Glutamatergic neuron (in vitro differentiated cells): ENCODE data around the gene NLRP3. TPM values are rescaled to one million over a fixed set of nuclear protein-coding genes. Genes with fewer than 3 reads are reported as not detected.

Experiments used
- DNase-seq: peaks from one replicate; pipeline ENCODE4 v3.0.0; 2022
- H3K27ac Mint-ChIP-seq: one replicate; pipeline ENCODE4 v1.8.0; 2020; ENCODE audit warnings: mild to moderate bottlenecking, mixed read lengths, inconsistent platforms; ENCODE audit not compliant: unreplicated experiment
- H3K27me3 Mint-ChIP-seq: one replicate; pipeline ENCODE4 v1.8.0; 2020; ENCODE audit warnings: mild to moderate bottlenecking, moderate library complexity, mixed read lengths, inconsistent platforms; ENCODE audit not compliant: unreplicated experiment
- H3K36me3 Mint-ChIP-seq: one replicate; pipeline ENCODE4 v1.8.0; 2020; ENCODE audit warnings: mild to moderate bottlenecking, mixed read lengths, inconsistent platforms; ENCODE audit not compliant: unreplicated experiment
- H3K4me1 Mint-ChIP-seq: one replicate; pipeline ENCODE4 v1.8.0; 2020; ENCODE audit warnings: mild to moderate bottlenecking, low read depth, mixed read lengths, inconsistent platforms; ENCODE audit not compliant: unreplicated experiment
- H3K4me3 Mint-ChIP-seq: one replicate; pipeline ENCODE4 v1.8.0; 2020; ENCODE audit warnings: mild to moderate bottlenecking, mixed read lengths, inconsistent platforms; ENCODE audit not compliant: unreplicated experiment
- H3K9me3 Mint-ChIP-seq: one replicate; pipeline ENCODE4 v1.8.0; 2020; ENCODE audit warnings: mild to moderate bottlenecking, moderate library complexity, mixed read lengths, inconsistent platforms; ENCODE audit not compliant: unreplicated experiment
- total RNA-seq: library from RNA; stranded (reverse); fragmentation: NEBNext Ultra II Directional; extraction: Animal tissue kit (Norgen Biotek cat#: 25700); gene quantifications from one replicate; pipeline ENCODE4 v1.2.1, GENCODE V29; 2021; ENCODE audit not compliant: unreplicated experiment
- TF ChIP-seq, protein P1 (sequence below): fragments of 200-600 bp; sonication (generic); IDR thresholded peaks from one replicate; pipeline ENCODE4 v1.5.0; 2021; ENCODE audit not compliant: partially characterized antibody, unreplicated experiment

Gene NLRP3
- total RNA-seq, 1 donor from 2014 or later, result not detected

DNA sequence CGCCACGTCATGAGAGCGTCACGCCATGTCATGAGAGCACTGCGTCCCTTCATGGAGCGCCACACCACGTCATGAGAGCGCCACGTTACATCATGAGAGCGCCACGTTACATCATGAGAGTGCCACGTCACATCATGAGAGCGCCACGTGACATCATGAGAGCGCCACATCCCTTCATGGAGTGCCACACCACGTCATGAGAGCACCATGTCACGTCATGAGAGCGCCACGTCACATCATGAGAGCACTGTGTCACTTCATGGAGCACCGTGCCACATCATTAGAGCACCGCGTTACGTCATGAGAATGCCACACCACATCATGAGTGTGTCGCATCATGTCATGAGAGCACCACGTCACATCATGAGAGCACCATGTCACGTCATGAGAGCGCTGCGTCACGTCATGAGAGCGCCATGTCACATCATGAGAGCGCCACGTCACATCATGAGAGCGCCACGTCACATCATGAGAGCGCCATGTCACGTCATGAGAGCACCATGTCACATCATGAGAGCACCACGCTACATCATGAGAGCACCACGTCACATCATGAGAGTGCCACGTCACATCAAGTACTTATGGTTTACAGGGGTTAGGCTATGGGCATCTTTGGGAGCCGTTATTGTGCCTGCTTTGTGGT lies 9.8 kb upstream of the NLRP3 start:
- Mint-ChIP-seq H3K36me3 (no peaks in the 10 kb centered on the region), H3K27ac (no peak overlapping the region), H3K4me1 (peaks cover 9% of the 10 kb centered on the region), H3K27me3 (peaks cover 2% of the 10 kb centered on the region), H3K9me3 (peaks cover 12% of the 10 kb centered on the region), H3K4me3 (no peak overlapping the region)
- TF ChIP-seq, protein P1, sequence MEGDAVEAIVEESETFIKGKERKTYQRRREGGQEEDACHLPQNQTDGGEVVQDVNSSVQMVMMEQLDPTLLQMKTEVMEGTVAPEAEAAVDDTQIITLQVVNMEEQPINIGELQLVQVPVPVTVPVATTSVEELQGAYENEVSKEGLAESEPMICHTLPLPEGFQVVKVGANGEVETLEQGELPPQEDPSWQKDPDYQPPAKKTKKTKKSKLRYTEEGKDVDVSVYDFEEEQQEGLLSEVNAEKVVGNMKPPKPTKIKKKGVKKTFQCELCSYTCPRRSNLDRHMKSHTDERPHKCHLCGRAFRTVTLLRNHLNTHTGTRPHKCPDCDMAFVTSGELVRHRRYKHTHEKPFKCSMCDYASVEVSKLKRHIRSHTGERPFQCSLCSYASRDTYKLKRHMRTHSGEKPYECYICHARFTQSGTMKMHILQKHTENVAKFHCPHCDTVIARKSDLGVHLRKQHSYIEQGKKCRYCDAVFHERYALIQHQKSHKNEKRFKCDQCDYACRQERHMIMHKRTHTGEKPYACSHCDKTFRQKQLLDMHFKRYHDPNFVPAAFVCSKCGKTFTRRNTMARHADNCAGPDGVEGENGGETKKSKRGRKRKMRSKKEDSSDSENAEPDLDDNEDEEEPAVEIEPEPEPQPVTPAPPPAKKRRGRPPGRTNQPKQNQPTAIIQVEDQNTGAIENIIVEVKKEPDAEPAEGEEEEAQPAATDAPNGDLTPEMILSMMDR, result no peak
- DNase-seq, result no peak

- TF ChIP-seq, protein P1, result no peak
- no peak for DNase-seq
- Mint-ChIP-seq H3K27me3 (peaks cover 2% of the 10 kb centered on the region), H3K27ac (no peak overlapping the region), H3K9me3 (peaks cover 7% of the 10 kb centered on the region), H3K4me3 (no peak overlapping the region), H3K36me3 (no peaks in the 10 kb centered on the region), H3K4me1 (peaks cover 5% of the 10 kb centered on the region)
These were observed 8.8 kb upstream of the NLRP3 start for GRCh38 chr1:247407180-247407616.

- H3K4me1 Mint-ChIP-seq, result no peaks in the 10 kb centered on the region
- peaks cover 1% of the 10 kb centered on the region for H3K9me3 Mint-ChIP-seq
- DNase-seq, result no peak
- TF ChIP-seq, protein P1, result no peak
- H3K27ac Mint-ChIP-seq, result no peak overlapping the region
- H3K4me3 Mint-ChIP-seq, result no peak overlapping the region
- no peaks in the 10 kb centered on the region for H3K36me3 Mint-ChIP-seq
- peaks cover 2% of the 10 kb centered on the region for H3K27me3 Mint-ChIP-seq
These were observed 7.9 kb upstream of the NLRP3 start for GRCh38 chr1:247408100-247408499.

GRCh38 chr1:247409869-247410544 lies 6.0 kb upstream of the NLRP3 start:
- peaks cover 2% of the 10 kb centered on the region for H3K27me3 Mint-ChIP-seq
- no peaks in the 10 kb centered on the region for H3K4me1 Mint-ChIP-seq
- no peaks in the 10 kb centered on the region for H3K36me3 Mint-ChIP-seq
- DNase-seq, result no peak
- TF ChIP-seq, protein P1, result no peak
- no peak overlapping the region for H3K4me3 Mint-ChIP-seq
- H3K27ac Mint-ChIP-seq, result no peak overlapping the region
- H3K9me3 Mint-ChIP-seq, result no peaks in the 10 kb centered on the region
